ENCODE results near the gene ITGA2.

DNA sequence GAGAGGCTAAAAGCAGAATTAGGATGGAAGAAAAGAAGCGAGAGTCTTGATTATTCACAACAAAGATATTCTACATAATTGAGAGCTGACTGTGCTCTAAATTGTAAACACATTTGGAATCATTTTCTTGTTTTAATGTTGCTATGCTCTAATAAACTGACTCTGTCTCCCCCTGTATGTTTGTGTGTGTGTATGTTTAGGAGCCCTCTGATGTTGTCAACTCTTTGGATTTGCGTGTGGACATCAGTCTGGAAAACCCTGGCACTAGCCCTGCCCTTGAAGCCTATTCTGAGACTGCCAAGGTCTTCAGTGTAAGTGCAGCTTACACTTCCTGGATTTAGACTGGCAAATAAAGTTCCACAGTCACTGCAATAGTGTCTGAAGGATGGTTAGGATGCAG lies 82.6 kb downstream of the ITGA2 start:
- TF ChIP-seq ZNF274 (IDR thresholded peaks at IDR 0.05; ENCODE audit: low read depth, low read length) (no peak), YY1 (IDR thresholded peaks at IDR 0.05; ENCODE audit: insufficient read depth, insufficient read length) (no peak), SUZ12 (IDR thresholded peaks at IDR 0.05; ENCODE audit: extremely low read depth, insufficient read depth, insufficient read length) (no peak)

Measured in NT2/D1 (cell line).